Stimulated activated CD8-positive, alpha-beta memory T cell treated with anti-CD3 and anti-CD28 coated beads, Interleukin-2, amount 100 ng/mL, for 48 hours (primary cell): ENCODE data around the gene HSPA4.

Experiments used
- DNase-seq, 2 donors: peaks; one replicate each; pipeline ENCODE4 v3.0.0-alpha.2; 2020; ENCODE audit warnings: low read depth in 2 of 2

Gene HSPA4

DNA sequence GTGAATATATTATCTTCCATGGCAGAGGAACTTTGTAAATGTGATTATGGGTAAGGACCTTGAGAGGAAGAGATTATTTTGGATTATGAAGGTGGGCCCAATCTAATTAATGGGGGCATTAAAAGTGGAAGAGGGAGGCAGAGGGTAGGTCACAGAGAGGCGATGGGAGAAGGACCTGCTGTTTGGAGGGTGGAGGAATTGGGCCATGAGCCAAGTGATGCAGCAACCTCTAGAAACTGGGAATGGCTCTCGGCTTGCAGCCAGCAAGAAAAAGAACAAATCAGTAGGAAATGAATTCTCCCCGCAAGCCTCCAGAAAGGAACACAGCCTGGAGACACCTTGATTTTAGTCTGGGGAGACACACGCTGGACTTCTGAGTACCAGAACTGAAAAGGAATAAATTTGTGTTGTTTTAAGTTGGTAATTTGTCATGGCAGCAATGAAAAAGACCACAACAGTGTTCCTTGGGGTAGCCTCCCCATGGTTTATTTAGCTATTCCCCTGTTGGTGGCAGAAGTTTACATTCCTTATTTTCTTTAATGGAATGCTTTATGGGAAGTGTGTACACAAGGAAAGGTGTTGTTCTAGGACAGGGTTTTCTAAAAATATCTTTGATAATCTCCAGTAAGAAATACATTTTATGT is 103.6 kb downstream of the HSPA4 start:
- DNase-seq, result no peak
